Activated CD4-positive, alpha-beta T cell treated with anti-CD3 and anti-CD28 coated beads, Interleukin-2, amount 50 U/mL, for 48 hours (primary cell): Measurements from ENCODE around the gene KCNS1.
"Not testable (repeated sequence)": the region's sequence is repeated elsewhere in the genome, so short reads cannot be mapped to it uniquely, and the experiment has no call there.

Source experiments
- DNase-seq, 2 experiments: peaks; one replicate each; pipeline ENCODE4 v3.0.0-alpha.2; 2020

KCNS1 gene

GRCh38 chr20:45100563-45101245 lies at the start of gene KCNS1:
KCNS1 (minus strand) TSS chr20:45101127; CDS start chr20:45099236, 1,891 bp downstream.
- no peak for DNase-seq

- DNase-seq: no peak
Measured at GRCh38 chr20:45149062-45149461, 48.1 kb upstream of the KCNS1 start.

GRCh38 chr20:45140836-45141235 lies 39.9 kb upstream of the KCNS1 start:
- no peak for DNase-seq

GRCh38 chr20:45139733-45140375 lies 38.9 kb upstream of the KCNS1 start:
- not testable (repeated sequence) for DNase-seq

GRCh38 chr20:45138561-45139300 lies 37.8 kb upstream of the KCNS1 start:
- DNase-seq: peak; percentile 88 to 89

GRCh38 chr20:45136911-45137310 lies 36.0 kb upstream of the KCNS1 start:
- no peak for DNase-seq

- DNase-seq: no peak
Measured at GRCh38 chr20:45128099-45128498, 27.2 kb upstream of the KCNS1 start.

GRCh38 chr20:45124365-45124764 lies 23.4 kb upstream of the KCNS1 start, which contains the start of gene WFDC12:
WFDC12 (minus strand) TSS chr20:45124465; CDS start chr20:45124447, 18 bp downstream.
- no peak for DNase-seq

GRCh38 chr20:45121388-45121787 lies 20.5 kb upstream of the KCNS1 start:
- DNase-seq: no peak

GRCh38 chr20:45119556-45120266 lies 18.8 kb upstream of the KCNS1 start:
- DNase-seq: no peak

- DNase-seq: no peak
Measured at GRCh38 chr20:45118028-45118427, 17.1 kb upstream of the KCNS1 start.

GRCh38 chr20:45117581-45117980 lies 16.7 kb upstream of the KCNS1 start:
- DNase-seq: no peak

GRCh38 chr20:45115829-45116228 lies 14.9 kb upstream of the KCNS1 start:
- DNase-seq: no peak

GRCh38 chr20:45115386-45115774 lies 14.5 kb upstream of the KCNS1 start:
- DNase-seq: no peak

- no peak for DNase-seq
Measured at GRCh38 chr20:45114465-45115385, 13.8 kb upstream of the KCNS1 start, which contains the start of gene WFDC5. WFDC5 (minus strand) TSS chr20:45115174; CDS start chr20:45115083, 91 bp downstream.

GRCh38 chr20:45113865-45114264 lies 12.9 kb upstream of the KCNS1 start:
- no peak for DNase-seq

- DNase-seq: no peak
Measured at GRCh38 chr20:45112754-45113153, 11.8 kb upstream of the KCNS1 start.

GRCh38 chr20:45111799-45112471 lies 11.0 kb upstream of the KCNS1 start:
- peak in 1 of 2 experiments; percentile 38 for DNase-seq

GRCh38 chr20:45111285-45111684 lies 10.4 kb upstream of the KCNS1 start:
- no peak for DNase-seq

- DNase-seq: no peak
Measured at GRCh38 chr20:45110301-45110700, 9.4 kb upstream of the KCNS1 start.

- no peak for DNase-seq
Measured at GRCh38 chr20:45109634-45110033, 8.7 kb upstream of the KCNS1 start.
